WI38 (cell line): ENCODE measurements around the gene GPC3.

ENCODE experiments used
- H3K4me3 ChIP-seq: 2 replicates; pipeline ENCODE4 v1.5.1; 2011; ENCODE audit warnings: low read depth, mild to moderate bottlenecking, control low read depth, low read length
- CTCF ChIP-seq: IDR thresholded peaks from 2 replicates; pipeline ENCODE4 v1.5.1; 2012; ENCODE audit warnings: low read depth, mild to moderate bottlenecking, control low read depth, low read length

The GPC3 gene

GRCh38 chrX:133587071-133587470 lies 398.3 kb downstream of the GPC3 start:
- H3K4me3 ChIP-seq, result no peak overlapping the region
- TF ChIP-seq CTCF, result no peak

- no peak for TF ChIP-seq CTCF
- no peak overlapping the region for H3K4me3 ChIP-seq
Observed at GRCh38 chrX:133586443-133586842, 399.0 kb downstream of the GPC3 start.

GRCh38 chrX:133583825-133584224 lies 401.6 kb downstream of the GPC3 start:
- H3K4me3 ChIP-seq, result no peak overlapping the region
- TF ChIP-seq CTCF, result no peak

GRCh38 chrX:133580625-133581024 lies 404.8 kb downstream of the GPC3 start:
- no peak for TF ChIP-seq CTCF
- no peak overlapping the region for H3K4me3 ChIP-seq

- no peak for TF ChIP-seq CTCF
Observed at GRCh38 chrX:133579631-133580030, 405.8 kb downstream of the GPC3 start.

GRCh38 chrX:133576876-133577275 lies 408.5 kb downstream of the GPC3 start:
- TF ChIP-seq CTCF, result no peak
- no peak overlapping the region for H3K4me3 ChIP-seq

More at GRCh38 chrX:133579631-133580030, 405.8 kb downstream of the GPC3 start:
- H3K4me3 ChIP-seq, result no peak overlapping the region

GRCh38 chrX:133575501-133576136 lies 409.8 kb downstream of the GPC3 start:
- no peak for TF ChIP-seq CTCF
- no peak overlapping the region for H3K4me3 ChIP-seq
